Measurements from ENCODE around the gene CD33. TPM values are rescaled to one million over a fixed set of nuclear protein-coding genes. Genes with fewer than 3 reads are reported as not detected.

CD33 gene
- total RNA-seq, 1 donor from 2014 or later, result 6.5 TPM

Small RNA genes lying within 50 kb of the gene (microRNA-seq; reads per million reads assigned to microRNA genes)
- not detected for gene MIR8074

Other genes starting within 250 kb of the CD33 start
- not detected for gene KLK7, start 241.2 kb upstream of the CD33 start, total RNA-seq
- gene KLK8, start 223.5 kb upstream of the CD33 start, total RNA-seq, result not detected
- gene KLK10, start 205.4 kb upstream of the CD33 start, total RNA-seq, result not detected
- gene KLK11, start 198.5 kb upstream of the CD33 start, total RNA-seq, result not detected
- not detected for gene KLK12, start 190.1 kb upstream of the CD33 start, total RNA-seq
- not detected for gene KLK13, start 160.0 kb upstream of the CD33 start, total RNA-seq
- gene KLK14, start 142.2 kb upstream of the CD33 start, total RNA-seq, result 2.8 TPM
- 5.2 TPM for gene CTU1, start 116.7 kb upstream of the CD33 start, total RNA-seq
- gene SIGLEC9, start 100.2 kb upstream of the CD33 start, total RNA-seq, result 2.9 TPM
- gene SIGLEC7, start 82.8 kb upstream of the CD33 start, total RNA-seq, result 0.87 TPM
- gene SIGLECL1, start 26.0 kb downstream of the CD33 start, total RNA-seq, result not detected
- gene IGLON5, start 86.6 kb downstream of the CD33 start, total RNA-seq, result not detected
- gene VSIG10L, start 117.1 kb downstream of the CD33 start, total RNA-seq, result 0.51 TPM
- gene ETFB, start 141.3 kb downstream of the CD33 start, total RNA-seq, result 497 TPM
- 1.7 TPM for gene CLDND2, start 143.9 kb downstream of the CD33 start, total RNA-seq
- gene NKG7, start 147.6 kb downstream of the CD33 start, total RNA-seq, result 3.5 TPM
- gene LIM2, start 162.9 kb downstream of the CD33 start, total RNA-seq, result not detected
- not detected for gene C19orf84, start 165.5 kb downstream of the CD33 start, total RNA-seq
- gene SIGLEC10, start 192.6 kb downstream of the CD33 start, total RNA-seq, result 1.1 TPM
- gene SIGLEC8, start 233.4 kb downstream of the CD33 start, total RNA-seq, result 0.08 TPM

Data from Right ventricle myocardium inferior (tissue), 1 donor.